Suprapubic skin (tissue), 4 donors: ENCODE measurements around the gene KIF4A.

ENCODE experiments used
- EP300 ChIP-seq: sonication (generic); formaldehyde crosslinking; IDR thresholded peaks from one replicate; pipeline ENCODE4 v1.6.1; 2017; ENCODE audit warnings: antibody characterized with exemption
- POLR2AphosphoS5 ChIP-seq, 3 donors: sonication (generic); formaldehyde crosslinking; IDR thresholded peaks; one replicate each; pipeline ENCODE4 v1.6.1; 2017; ENCODE audit warnings: antibody characterized with exemption in 3 of 3
- TF ChIP-seq, protein P1 (sequence below), 2 donors: fragments of 200-600 bp in 1 of 2; fragments of 450-650 bp in 1 of 2; sonication (generic) in 1 of 2; IDR thresholded peaks; one replicate each; pipeline ENCODE4 v1.5.1; 2016 to 2019; ENCODE audit warnings: antibody characterized with exemption in 2 of 2, mild to moderate bottlenecking in 1 of 2, moderate library complexity in 1 of 2

GRCh38 chrX:70398899-70399298, 109.0 kb downstream of the KIF4A start:
- TF ChIP-seq, protein P1, sequence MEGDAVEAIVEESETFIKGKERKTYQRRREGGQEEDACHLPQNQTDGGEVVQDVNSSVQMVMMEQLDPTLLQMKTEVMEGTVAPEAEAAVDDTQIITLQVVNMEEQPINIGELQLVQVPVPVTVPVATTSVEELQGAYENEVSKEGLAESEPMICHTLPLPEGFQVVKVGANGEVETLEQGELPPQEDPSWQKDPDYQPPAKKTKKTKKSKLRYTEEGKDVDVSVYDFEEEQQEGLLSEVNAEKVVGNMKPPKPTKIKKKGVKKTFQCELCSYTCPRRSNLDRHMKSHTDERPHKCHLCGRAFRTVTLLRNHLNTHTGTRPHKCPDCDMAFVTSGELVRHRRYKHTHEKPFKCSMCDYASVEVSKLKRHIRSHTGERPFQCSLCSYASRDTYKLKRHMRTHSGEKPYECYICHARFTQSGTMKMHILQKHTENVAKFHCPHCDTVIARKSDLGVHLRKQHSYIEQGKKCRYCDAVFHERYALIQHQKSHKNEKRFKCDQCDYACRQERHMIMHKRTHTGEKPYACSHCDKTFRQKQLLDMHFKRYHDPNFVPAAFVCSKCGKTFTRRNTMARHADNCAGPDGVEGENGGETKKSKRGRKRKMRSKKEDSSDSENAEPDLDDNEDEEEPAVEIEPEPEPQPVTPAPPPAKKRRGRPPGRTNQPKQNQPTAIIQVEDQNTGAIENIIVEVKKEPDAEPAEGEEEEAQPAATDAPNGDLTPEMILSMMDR (IDR thresholded peaks at IDR 0.05) = no peak
- no peak for TF ChIP-seq POLR2AphosphoS5 (IDR thresholded peaks at IDR 0.05)
- TF ChIP-seq EP300 = no peak
